Uterus (tissue), 2 donors: ENCODE measurements around the gene GIMAP8.

Experiments used
- POLR2A ChIP-seq, 2 donors: fragments of 450-650 bp; IDR thresholded peaks; one replicate each; pipeline ENCODE4 v1.6.1; 2016; ENCODE audit warnings: antibody characterized with exemption in 2 of 2, mild to moderate bottlenecking in 1 of 2, moderate library complexity in 1 of 2
- TF ChIP-seq, protein P1 (sequence below), 4 experiments: fragments of 200-600 bp in 2 of 4; fragments of 450-650 bp in 2 of 4; sonication (generic) in 2 of 4; IDR thresholded peaks; one replicate each; pipeline ENCODE4 v1.5.1; 2016 to 2019; ENCODE audit warnings: antibody characterized with exemption in 4 of 4, mild to moderate bottlenecking in 2 of 4, moderate library complexity in 1 of 4

DNA sequence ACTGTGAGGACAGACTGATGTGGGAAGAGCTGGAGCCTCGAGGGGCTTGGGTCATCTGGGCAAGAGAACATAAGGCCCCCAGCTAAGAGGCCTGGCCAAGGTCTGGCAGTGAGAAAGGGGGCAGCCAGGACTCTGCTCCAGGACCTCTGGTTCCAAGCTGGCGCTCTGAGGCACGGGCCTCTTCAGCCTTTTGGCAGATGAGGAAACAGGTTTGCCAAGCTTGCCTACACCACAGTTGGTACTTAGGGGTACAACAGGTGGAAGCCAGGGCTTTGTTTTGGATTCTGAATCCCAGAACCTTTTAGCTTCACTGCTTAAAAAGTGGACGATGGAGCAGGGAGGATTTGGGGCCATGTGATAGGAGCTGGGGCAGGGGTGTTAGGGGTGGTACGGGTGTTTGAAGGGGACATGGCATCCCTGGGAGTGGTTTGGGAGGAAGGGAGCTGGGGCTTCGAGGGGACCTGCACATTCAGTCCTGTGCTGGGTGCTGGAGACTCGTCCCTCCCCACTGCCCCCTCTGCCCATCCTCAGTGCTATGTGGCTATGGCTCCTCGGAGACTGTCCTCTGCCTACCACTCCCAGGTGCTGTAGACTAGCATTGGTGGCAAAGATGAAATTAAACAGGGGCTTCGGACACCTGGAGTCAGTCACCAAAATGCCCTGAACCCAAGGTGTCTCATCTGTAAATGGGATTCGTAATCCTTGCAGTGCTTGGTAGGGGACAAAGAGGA is 41.0 kb upstream of the GIMAP8 start:
- TF ChIP-seq, protein P1, sequence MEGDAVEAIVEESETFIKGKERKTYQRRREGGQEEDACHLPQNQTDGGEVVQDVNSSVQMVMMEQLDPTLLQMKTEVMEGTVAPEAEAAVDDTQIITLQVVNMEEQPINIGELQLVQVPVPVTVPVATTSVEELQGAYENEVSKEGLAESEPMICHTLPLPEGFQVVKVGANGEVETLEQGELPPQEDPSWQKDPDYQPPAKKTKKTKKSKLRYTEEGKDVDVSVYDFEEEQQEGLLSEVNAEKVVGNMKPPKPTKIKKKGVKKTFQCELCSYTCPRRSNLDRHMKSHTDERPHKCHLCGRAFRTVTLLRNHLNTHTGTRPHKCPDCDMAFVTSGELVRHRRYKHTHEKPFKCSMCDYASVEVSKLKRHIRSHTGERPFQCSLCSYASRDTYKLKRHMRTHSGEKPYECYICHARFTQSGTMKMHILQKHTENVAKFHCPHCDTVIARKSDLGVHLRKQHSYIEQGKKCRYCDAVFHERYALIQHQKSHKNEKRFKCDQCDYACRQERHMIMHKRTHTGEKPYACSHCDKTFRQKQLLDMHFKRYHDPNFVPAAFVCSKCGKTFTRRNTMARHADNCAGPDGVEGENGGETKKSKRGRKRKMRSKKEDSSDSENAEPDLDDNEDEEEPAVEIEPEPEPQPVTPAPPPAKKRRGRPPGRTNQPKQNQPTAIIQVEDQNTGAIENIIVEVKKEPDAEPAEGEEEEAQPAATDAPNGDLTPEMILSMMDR (IDR thresholded peaks at IDR 0.05): no peak
- TF ChIP-seq POLR2A (IDR thresholded peaks at IDR 0.05): no peak
